Cardiac septum (tissue), 1 donor: Measurements from ENCODE around the gene MSH3. TPM values are rescaled to one million over a fixed set of nuclear protein-coding genes. Genes with fewer than 3 reads are reported as not detected.

Experiments used
- DNase-seq: peaks from one replicate; pipeline ENCODE4 v3.0.0-alpha.2; 2020; ENCODE audit warnings: low spot score
- intact Hi-C: fragments of 100-400 bp; cut with DNase I; formaldehyde crosslinking; loops from one replicate; pipeline ENCODE4 v1.14.0; 2022
- total RNA-seq: library from RNA; stranded (reverse); fragmentation: NEBNext Ultra II Directional; extraction: Animal tissue kit (Norgen Biotek cat#: 25700); gene quantifications from one replicate; pipeline ENCODE4 v1.2.1, GENCODE V29; 2021
- donor health status: DM: no; HTN: no; CAD: no.

MSH3 gene
- total RNA-seq, 1 donor from 2014 or later: 9.4 TPM

DNA sequence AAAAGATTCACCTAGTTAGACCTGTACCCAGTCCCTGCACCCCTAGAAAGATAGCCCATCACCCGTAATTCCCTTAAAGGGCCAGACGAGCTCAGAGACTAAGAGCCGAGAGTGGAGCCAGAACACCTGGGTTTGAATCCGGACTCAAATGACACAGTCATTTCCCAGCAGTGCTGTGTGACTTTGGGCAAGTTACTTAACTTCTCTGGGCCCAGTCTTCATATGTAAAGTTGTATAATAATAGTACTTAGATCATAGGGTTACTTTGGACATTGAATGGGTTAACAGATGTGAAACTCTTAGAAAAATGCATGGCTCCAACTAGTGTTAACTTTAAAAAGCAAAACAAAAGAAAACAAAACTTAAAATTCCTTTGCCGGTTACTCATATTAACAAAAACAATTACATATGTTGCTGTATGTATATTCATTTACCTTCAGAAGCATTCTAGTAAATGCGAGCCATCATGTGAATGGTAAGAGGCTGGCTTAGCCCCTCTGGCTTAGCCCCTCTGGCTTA lies 265.3 kb downstream of the MSH3 start:
- intact Hi-C loops: no loop called here
- DNase-seq: no peak

DNA sequence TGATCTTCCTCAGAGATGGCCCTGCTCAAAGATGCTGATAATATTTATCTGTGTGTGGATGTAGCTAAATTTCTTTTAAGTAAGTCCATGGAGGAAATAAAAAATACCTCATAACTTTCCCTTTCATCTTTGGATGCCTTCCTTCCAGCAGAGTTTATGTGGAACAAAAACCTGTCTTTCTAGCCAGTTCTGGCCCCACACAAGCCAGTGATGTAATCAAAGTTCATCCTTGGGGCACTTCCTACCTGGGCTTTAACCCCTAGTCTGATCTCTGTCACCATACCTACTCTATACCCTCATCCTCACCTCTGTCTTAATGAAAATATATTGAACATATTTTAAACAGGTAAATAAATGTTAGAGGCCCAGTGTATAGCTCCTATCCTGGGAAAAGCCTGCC lies 265.9 kb downstream of the MSH3 start:
- no peak for DNase-seq
- intact Hi-C loops: no loop called here

DNA sequence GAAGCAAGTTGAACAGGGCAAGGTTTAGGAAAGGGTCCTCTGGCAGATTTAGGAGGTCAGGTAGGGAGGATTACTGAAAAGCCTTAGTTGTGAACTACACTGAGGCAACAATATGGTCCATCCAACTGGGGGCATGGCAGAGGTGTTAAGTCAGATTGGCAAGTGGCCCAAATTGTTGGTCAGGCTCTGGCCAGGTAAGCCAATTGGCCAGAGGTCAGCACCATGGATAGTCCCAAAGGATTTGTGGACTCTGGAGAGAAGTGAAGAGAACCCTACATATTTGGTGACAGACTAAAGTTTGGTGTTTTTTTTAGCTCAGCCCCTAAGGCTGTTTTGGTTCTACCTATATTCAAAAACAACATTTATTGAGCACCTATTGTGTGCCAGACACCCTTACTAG lies 266.6 kb downstream of the MSH3 start:
- no peak for DNase-seq
- intact Hi-C loops: no loop called here

DNA sequence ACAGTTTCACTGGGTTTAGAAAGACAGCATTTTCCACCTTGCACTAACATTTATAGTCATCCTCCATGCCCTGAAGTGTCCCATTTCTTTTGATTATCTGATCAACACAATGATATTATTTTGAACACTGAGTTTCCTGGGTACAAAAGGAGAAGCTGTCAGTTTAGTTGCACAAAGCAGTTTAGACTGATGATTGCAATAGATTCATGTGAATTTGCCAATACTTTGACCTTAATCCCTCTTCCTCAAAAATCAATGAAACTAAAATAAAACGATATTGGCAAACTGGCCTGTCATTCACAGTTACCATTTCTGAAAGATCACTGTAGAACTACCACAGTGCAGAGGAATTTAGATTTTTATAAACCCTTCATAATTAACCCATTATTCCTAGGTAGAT lies 271.5 kb downstream of the MSH3 start:
- intact Hi-C loops: no loop called here
- DNase-seq: no peak

Other genes starting within 250 kb of the MSH3 start
- gene ZFYVE16, start 246.6 kb upstream of the MSH3 start, total RNA-seq: 50.3 TPM
- 2.1 TPM for gene FAM151B, start 166.6 kb upstream of the MSH3 start, total RNA-seq
- gene ANKRD34B, start 84.4 kb upstream of the MSH3 start, total RNA-seq: not detected
- 9.2 TPM for gene DHFR, start 331 bp downstream of the MSH3 start, total RNA-seq